Heart left ventricle (tissue), 16 donors: ENCODE measurements around the gene TRMT1. TPM values are rescaled to one million over a fixed set of nuclear protein-coding genes. Genes with fewer than 3 reads are reported as not detected.

ENCODE experiments used
- ATAC-seq, 4 donors: fragments of 200-7000 bp; cut with Tn5 transposase; one replicate each; pipeline ENCODE4 v1.9.1; 2020 to 2022; ENCODE audit warnings: moderate library complexity in 4 of 4, mild to moderate bottlenecking in 3 of 4, moderate number of reproducible peaks in 1 of 4
- DNase-seq, 5 donors: peaks; one replicate each; pipeline ENCODE4 v3.0.0-alpha.2; 2020
- H3K27ac ChIP-seq, 12 donors: fragments of 200-600 bp; sonication (generic) in 4 of 12; one replicate each; pipeline versions ENCODE4 v1.5.0 to v1.8.0; 2016 to 2022; ENCODE audit warnings: mild to moderate bottlenecking in 2 of 12
- H3K27me3 ChIP-seq, 9 donors: fragments of 200-600 bp; sonication (generic) in 2 of 9; one replicate each; pipeline versions ENCODE4 v1.5.1 to v1.8.0; 2016 to 2022; ENCODE audit warnings: mild to moderate bottlenecking in 3 of 9
- H3K36me3 ChIP-seq, 9 donors: fragments of 200-600 bp; sonication (generic) in 2 of 9; one replicate each; pipeline versions ENCODE4 v1.5.0 to v1.8.0; 2018 to 2022; ENCODE audit warnings: mild to moderate bottlenecking in 2 of 9
- H3K4me1 ChIP-seq, 12 donors: fragments of 200-600 bp; sonication (generic) in 4 of 12; one replicate each; pipeline versions ENCODE4 v1.5.0 to v1.8.0; 2016 to 2022; ENCODE audit warnings: mild to moderate bottlenecking in 3 of 12
- H3K4me3 ChIP-seq, 12 donors: fragments of 200-600 bp; sonication (generic) in 4 of 12; one replicate each; pipeline versions ENCODE4 v1.5.0 to v1.8.0; 2017 to 2022; ENCODE audit warnings: mild to moderate bottlenecking in 9 of 12, moderate library complexity in 4 of 12
- H3K9me3 ChIP-seq, 12 donors: fragments of 200-600 bp; sonication (generic) in 4 of 12; one replicate each; pipeline versions ENCODE4 v1.5.0 to v1.8.0; 2016 to 2022; ENCODE audit warnings: mild to moderate bottlenecking in 1 of 12
- CTCF ChIP-seq, 12 donors: fragments of 200-600 bp; sonication (generic) in 4 of 12; IDR thresholded peaks; one replicate each; pipeline versions ENCODE4 v1.5.0 to v1.8.0; 2018 to 2022; ENCODE audit warnings: antibody characterized with exemption in 12 of 12, mild to moderate bottlenecking in 5 of 12
- POLR2A ChIP-seq, 2 donors: fragments of 450-650 bp; IDR thresholded peaks; one replicate each; pipeline ENCODE4 v1.6.1; 2017; ENCODE audit warnings: antibody characterized with exemption in 2 of 2, mild to moderate bottlenecking in 2 of 2, moderate library complexity in 2 of 2
- WGBS, 4 donors: extraction: QIAGEN DNeasy Blood & Tissue Kit in 2 of 4; methylation state at CpG; one replicate each; pipeline versions ENCODE4 v1.1.5 to v1.1.7; 2013 to 2018; 5-methylcytosine and 5-hydroxymethylcytosine counted together
- intact Hi-C, 10 donors: fragments of 100-400 bp; cut with DNase I; formaldehyde crosslinking; loops; one replicate each; pipeline versions ENCODE4 v1.11.1 to v1.14.2; 2022
- polyA plus RNA-seq, 2 donors: library from polyadenylated mRNA; stranded (reverse); fragments of 200-250 nt; gene quantifications; one replicate each; pipeline ENCODE4 v1.2.3, GENCODE V29; 2013
- total RNA-seq, 9 donors: library from RNA; depleted of rRNA in 2 of 9; stranded (reverse); fragments of >200 nt in 2 of 9; fragmentation: NEBNext Ultra II Directional in 3 of 9; extraction: Animal tissue kit (Norgen Biotek cat#: 25700) in 3 of 9; gene quantifications; one replicate each; pipeline versions ENCODE4 v1.1.0 to v1.2.4, GENCODE V29; 2016 to 2023
- donor health status: ischemic (EF 13 %, LVEDD 7.1; RV severe dilation, severe dysfunction).
- donor health status: healthy with polysubstance abuse.
- donor health status: DM: no; HTN: yes; CAD: no.
- donor health status: DM: no; HTN: no; CAD: no.
- donor health status: ischemic (EF 25% LVEDD 6.9; RV normal size, moderate dysfunction).
- donor health status: ischemic (EF 25% LVEDD 5.7; RV mildly dilated, moderate dysfunction).
- donor health status: healthy.
- donor health status: DM: yes; HTN: yes; CAD: no.
- donor health status: ischemic (EF 35%, LVEDD 5.7; RV mildly dilated, moderate dysfunction).
- donor health status: nonischemic (EF 11% LVEDD 7.7; RV severe dilation, severe dysfunction).
- donor health status: DM: yes; HTN: yes; CAD: no.
- donor health status: PGD.
- donor health status: ischemic (EF 29% LVEDD 5.4; RV normal size, mild dysfunction).
- donor health status: nonischemic (EF 23%, LVEDD 6.1; RV moderate dilation, normal function).

Gene TRMT1
- total and polyA plus RNA-seq, 11 donors: 15.1 to 32.4 (median 19.1) TPM

GRCh38 chr19:13099073-13099999 lies 17.2 kb downstream of the TRMT1 start:
- Histone ChIP-seq H3K9me3 (no peaks in the 10 kb centered on the region), H3K4me1 (peaks cover 6 to 96% (median 78%) of the 10 kb centered on the region in 12 donors), H3K4me3 (peak overlapping the region; percentile 6 to 75 (median 50)), H3K36me3 (peaks cover 0 to 12% (median 9%) of the 10 kb centered on the region in 9 donors), H3K27me3 (peaks cover 0 to 12% (median 0%) of the 10 kb centered on the region in 9 donors), H3K27ac (peak overlapping the region; percentile 83 to 98 (median 92))
- WGBS, 4 donors: 22 to 43% (median 31%) methylated on average over 19 to 77 of the region's 77 CpGs
- no peak for TF ChIP-seq CTCF (IDR thresholded peaks at IDR 0.05)
- peak in 1 of 2 donors; percentile 53 for TF ChIP-seq POLR2A (IDR thresholded peaks at IDR 0.05)
- intact Hi-C loops: loop anchor here in 2 of 10 donors (10.0 kb wide), 2 partner anchors 65 to 215 kb away; partner anchors contain the start of genes DNASE2 (in 1 of the 2) and KLF1 (in 1 of the 2)
- DNase-seq: peak; percentile 83 to 92 (median 86)
- peak in 3 of 4 donors; percentile 11 to 40 (median 15) for ATAC-seq

GRCh38 chr19:13098277-13099072 lies 18.1 kb downstream of the TRMT1 start:
- Histone ChIP-seq H3K4me1 (peaks cover 6 to 98% (median 78%) of the 10 kb centered on the region in 12 donors), H3K4me3 (peak overlapping the region; percentile 6 to 75 (median 50)), H3K27me3 (peaks cover 0 to 12% (median 0%) of the 10 kb centered on the region in 9 donors), H3K36me3 (peaks cover 0 to 12% (median 9%) of the 10 kb centered on the region in 9 donors), H3K27ac (peak overlapping the region; percentile 83 to 98 (median 92)), H3K9me3 (no peaks in the 10 kb centered on the region)
- ATAC-seq: peak in 2 of 4 donors; percentile 4 to 10
- DNase-seq: peak in 2 of 5 donors; percentile 44 to 49
- 9 to 24% (median 11%) methylated on average over 44 to 58 of the region's 58 CpGs for WGBS, 4 donors
- intact Hi-C loops: loop anchor here in 2 of 10 donors (10.0 kb wide), 2 partner anchors 64 to 214 kb away; partner anchors contain the start of genes DNASE2 (in 1 of the 2) and KLF1 (in 1 of the 2)
- TF ChIP-seq CTCF (IDR thresholded peaks at IDR 0.05): no peak

- Histone ChIP-seq H3K27me3 (peaks cover 0 to 12% (median 0%) of the 10 kb centered on the region in 9 donors), H3K9me3 (no peaks in the 10 kb centered on the region), H3K36me3 (peaks cover 0 to 12% (median 9%) of the 10 kb centered on the region in 9 donors), H3K4me3 (peak overlapping the region; percentile 17 to 75 (median 50)), H3K27ac (peak overlapping the region; percentile 67 to 98 (median 90)), H3K4me1 (peaks cover 3 to 97% (median 78%) of the 10 kb centered on the region in 12 donors)
- intact Hi-C loops: loop anchor here in 2 of 10 donors (10.0 kb wide), 2 partner anchors 63 to 213 kb away; partner anchors contain the start of genes DNASE2 (in 1 of the 2) and KLF1 (in 1 of the 2)
- 5 to 10% (median 7%) methylated on average over 41 to 69 of the region's 69 CpGs for WGBS, 4 donors
- DNase-seq: peak; percentile 58 to 86 (median 70)
- TF ChIP-seq POLR2A (IDR thresholded peaks at IDR 0.05): no peak
- no peak for TF ChIP-seq CTCF (IDR thresholded peaks at IDR 0.05)
- ATAC-seq: peak in 2 of 4 donors; percentile 2 to 3
These were observed 18.9 kb downstream of the TRMT1 start for GRCh38 chr19:13097463-13098258.
